DND-41 (cell line): ENCODE results near the gene SFMBT2.

ENCODE experiments used
- CTCF ChIP-seq: IDR thresholded peaks from 2 replicates; pipeline ENCODE4 v1.5.1; 2012; ENCODE audit warnings: borderline replicate concordance, low read length, moderate library complexity, mild to moderate bottlenecking; ENCODE audit not compliant: poor library complexity, severe bottlenecking; ENCODE audit errors: extremely low read depth
- EZH2 ChIP-seq: IDR thresholded peaks from 3 replicates; pipeline ENCODE4 v1.6.1; 2012; ENCODE audit warnings: borderline replicate concordance, low read depth, mild to moderate bottlenecking, moderate library complexity, low read length, inconsistent platforms; ENCODE audit not compliant: severe bottlenecking

GRCh38 chr10:7333961-7334641 lies 76.7 kb downstream of the SFMBT2 start:
- TF ChIP-seq EZH2 (no peak), CTCF (no peak)
